Fibroblast of the aortic adventitia (primary cell): ENCODE measurements around the gene LRRC9. TPM values are rescaled to one million over a fixed set of nuclear protein-coding genes. Genes with fewer than 3 reads are reported as not detected.

Experiments
- DNase-seq: peaks from one replicate; pipeline ENCODE4 v3.0.0-alpha.2; 2010; ENCODE audit warnings: low read depth
- H3K4me3 ChIP-seq: 2 replicates; pipeline ENCODE4 v1.5.1; 2011; ENCODE audit warnings: low read depth, mild to moderate bottlenecking, control low read depth, low read length, moderate library complexity
- total RNA-seq: library from RNA; depleted of rRNA; stranded (reverse); fragments of >200 nt; gene quantifications from 2 replicates; pipeline ENCODE4 v1.2.3, GENCODE V29; 2012; ENCODE audit warnings: low replicate concordance
- TF ChIP-seq, protein P1 (sequence below): IDR thresholded peaks from 2 replicates; pipeline ENCODE4 v1.5.1; 2011; ENCODE audit warnings: mild to moderate bottlenecking, low read length, control low read depth, inconsistent platforms; ENCODE audit not compliant: insufficient read depth

LRRC9 gene
- total RNA-seq, 1 donor: not detected

DNA sequence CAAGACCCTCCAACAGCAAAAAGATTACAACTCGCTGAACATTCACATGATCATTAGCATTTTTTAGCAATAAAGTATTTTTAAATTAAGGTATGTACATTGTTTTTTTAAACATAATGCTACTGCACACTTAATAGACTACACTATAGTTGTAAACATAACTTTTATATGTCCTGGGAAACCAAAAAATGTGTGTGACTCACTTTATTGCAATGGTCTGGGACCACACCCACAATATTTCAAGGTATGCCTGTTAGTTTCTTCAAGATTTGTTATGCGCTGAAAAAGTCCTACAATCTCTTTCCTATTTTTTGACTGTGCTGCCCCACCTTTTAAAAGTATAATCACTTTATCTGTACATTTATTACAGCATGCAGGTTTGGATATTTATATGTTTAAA is 141.4 kb downstream of the LRRC9 start:
- TF ChIP-seq, protein P1, sequence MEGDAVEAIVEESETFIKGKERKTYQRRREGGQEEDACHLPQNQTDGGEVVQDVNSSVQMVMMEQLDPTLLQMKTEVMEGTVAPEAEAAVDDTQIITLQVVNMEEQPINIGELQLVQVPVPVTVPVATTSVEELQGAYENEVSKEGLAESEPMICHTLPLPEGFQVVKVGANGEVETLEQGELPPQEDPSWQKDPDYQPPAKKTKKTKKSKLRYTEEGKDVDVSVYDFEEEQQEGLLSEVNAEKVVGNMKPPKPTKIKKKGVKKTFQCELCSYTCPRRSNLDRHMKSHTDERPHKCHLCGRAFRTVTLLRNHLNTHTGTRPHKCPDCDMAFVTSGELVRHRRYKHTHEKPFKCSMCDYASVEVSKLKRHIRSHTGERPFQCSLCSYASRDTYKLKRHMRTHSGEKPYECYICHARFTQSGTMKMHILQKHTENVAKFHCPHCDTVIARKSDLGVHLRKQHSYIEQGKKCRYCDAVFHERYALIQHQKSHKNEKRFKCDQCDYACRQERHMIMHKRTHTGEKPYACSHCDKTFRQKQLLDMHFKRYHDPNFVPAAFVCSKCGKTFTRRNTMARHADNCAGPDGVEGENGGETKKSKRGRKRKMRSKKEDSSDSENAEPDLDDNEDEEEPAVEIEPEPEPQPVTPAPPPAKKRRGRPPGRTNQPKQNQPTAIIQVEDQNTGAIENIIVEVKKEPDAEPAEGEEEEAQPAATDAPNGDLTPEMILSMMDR: no peak
- no peak overlapping the region for H3K4me3 ChIP-seq
- DNase-seq: peak; percentile 41

DNA sequence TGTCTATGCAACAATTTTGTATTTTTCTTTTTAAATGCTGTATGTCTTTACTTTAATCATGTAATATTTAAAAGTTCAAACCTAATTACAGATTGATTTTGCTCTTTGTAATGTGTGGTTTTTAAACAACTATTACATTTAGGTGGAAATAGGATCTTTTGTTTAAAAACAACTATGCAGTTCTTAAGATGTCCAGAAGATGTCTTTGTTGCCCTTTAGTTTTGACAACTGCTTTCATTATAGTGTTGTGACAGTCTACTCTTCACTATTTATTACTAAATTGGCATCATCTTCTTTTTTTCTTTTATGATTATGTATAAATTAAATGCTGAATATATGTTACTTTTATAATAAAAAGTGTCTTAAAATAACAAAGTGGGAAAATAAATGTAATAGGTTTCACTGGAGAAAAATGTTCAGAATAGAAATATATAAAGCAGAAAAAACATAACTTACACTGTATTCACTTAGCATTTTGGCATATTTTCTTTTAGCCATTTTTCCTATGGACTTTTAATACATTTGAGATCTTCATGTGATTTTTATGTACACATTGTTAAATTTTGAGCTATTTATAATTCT is 144.6 kb downstream of the LRRC9 start:
- TF ChIP-seq, protein P1: peak; percentile 69
- DNase-seq: peak; percentile 70

DNA sequence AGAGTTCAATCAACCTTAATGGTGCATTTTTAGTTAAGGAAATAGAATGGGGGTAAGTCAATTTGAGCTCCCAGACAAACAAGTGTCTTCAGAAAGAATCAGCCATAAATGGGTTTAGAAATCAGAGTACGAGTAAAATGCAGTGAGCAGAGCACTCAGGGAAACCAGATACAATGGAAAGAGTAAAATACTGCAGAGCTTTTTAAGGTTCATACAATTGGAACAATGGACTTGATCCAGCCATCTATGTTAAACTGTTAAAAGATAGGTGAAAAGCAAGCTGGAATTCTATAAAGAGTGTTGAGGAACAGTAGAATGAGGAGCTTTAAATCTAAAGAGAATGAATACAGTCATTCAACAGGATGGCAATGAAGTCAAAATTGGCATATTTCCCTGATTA is 147.9 kb downstream of the LRRC9 start:
- no peak overlapping the region for H3K4me3 ChIP-seq
- no peak for DNase-seq
- TF ChIP-seq, protein P1: no peak

More for the DNA sequence above, 144.6 kb downstream of the LRRC9 start:
- H3K4me3 ChIP-seq: no peak overlapping the region

DNA sequence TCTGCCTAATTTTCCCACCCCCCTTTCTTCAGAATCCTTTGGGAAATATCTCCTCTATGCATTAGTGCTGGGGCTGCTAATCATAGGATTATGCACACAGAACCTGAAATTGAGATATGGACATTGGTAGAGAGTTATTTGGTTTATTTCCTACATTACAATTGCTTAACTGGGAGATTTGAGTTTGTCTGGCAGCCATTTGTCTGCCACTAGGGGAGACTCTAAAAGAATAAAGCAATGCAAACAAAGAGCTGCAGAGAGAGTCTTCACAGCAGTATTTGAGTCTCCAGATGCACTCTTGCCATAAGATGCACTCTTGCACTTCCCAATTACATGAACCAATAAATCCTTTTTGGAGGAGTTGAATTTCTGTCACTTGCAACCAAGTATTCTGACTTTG is 159.8 kb downstream of the LRRC9 start:
- DNase-seq: no peak
- TF ChIP-seq, protein P1: peak; percentile 28
- no peak overlapping the region for H3K4me3 ChIP-seq

DNA sequence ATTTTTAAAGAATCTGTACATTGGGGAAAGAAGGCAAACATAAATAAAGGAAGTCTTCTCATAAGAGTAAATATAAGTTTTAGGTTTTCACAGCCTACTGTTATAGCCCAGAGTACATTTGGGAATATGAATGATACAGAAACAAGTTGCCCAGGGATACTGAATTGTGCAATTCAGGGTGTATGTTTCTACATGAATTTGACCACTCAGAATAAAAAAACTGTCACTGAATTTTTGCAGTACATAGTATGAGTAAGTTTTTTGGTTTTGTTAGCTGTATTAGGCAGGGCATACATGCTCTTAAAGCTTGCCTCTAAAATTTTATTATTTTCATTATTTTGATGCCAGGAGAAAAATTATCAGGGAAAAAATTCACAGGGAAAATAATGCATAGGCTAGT is 165.1 kb downstream of the LRRC9 start:
- no peak overlapping the region for H3K4me3 ChIP-seq
- TF ChIP-seq, protein P1: no peak
- DNase-seq: peak; percentile 70

DNA sequence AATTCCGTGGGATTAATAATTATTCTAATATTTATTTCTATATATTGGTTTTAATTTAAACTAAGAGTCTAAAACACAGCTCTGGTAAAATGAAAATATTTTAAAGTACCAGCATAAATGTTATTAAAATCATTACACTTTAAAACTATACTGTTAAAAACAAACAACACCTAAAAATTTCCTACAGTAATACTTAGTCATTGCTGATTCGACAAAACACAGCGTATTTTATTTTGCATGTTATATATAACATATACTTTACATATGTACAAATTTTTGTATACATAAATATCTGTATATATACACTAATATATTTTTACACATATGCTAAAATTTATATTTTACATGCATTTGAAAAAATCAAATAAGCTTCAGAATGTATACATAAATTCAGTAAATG is 165.7 kb downstream of the LRRC9 start:
- TF ChIP-seq, protein P1: no peak
- no peak overlapping the region for H3K4me3 ChIP-seq
- no peak for DNase-seq

DNA sequence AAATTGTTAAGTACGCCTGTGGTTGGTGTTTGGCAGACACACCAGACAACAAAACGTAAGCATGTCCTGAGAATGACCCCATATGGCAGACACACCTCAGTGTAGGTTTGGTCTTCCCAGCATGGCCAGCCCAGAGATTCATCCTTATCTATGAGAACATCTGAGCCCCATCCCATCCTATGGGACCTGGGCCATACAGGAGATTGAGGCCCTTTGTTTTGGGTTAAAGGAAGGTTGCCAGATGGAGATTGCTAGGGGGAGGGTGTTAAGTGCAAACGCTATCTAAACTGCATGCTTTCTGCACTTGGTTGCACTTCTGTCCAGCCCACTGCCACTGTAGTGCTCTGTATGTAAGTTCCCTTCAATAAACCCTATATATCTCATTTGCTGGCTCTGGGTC is 167.7 kb downstream of the LRRC9 start:
- TF ChIP-seq, protein P1: no peak
- no peak for DNase-seq
- H3K4me3 ChIP-seq: no peak overlapping the region
